VCaP (cell line): Measurements from ENCODE around the gene SRCIN1.

Experiments
- H3K27ac ChIP-seq: fragments of 450-650 bp; 2 replicates; pipeline ENCODE4 v1.5.1; 2017
- CTCF ChIP-seq: fragments of 450-650 bp; conservative IDR thresholded peaks from 2 replicates; pipeline ENCODE4 v1.5.1; 2017; ENCODE audit warnings: mild to moderate bottlenecking, moderate library complexity

Gene SRCIN1

GRCh38 chr17:38554430-38555350 is 51.1 kb downstream of the SRCIN1 start:
- H3K27ac ChIP-seq: no peak overlapping the region
- TF ChIP-seq CTCF: no peak

- TF ChIP-seq CTCF: no peak
- no peak overlapping the region for H3K27ac ChIP-seq
These were observed 53.4 kb downstream of the SRCIN1 start for GRCh38 chr17:38552343-38552742.

- no peak overlapping the region for H3K27ac ChIP-seq
- TF ChIP-seq CTCF: no peak
These were observed 54.6 kb downstream of the SRCIN1 start for GRCh38 chr17:38551121-38551520.

DNA sequence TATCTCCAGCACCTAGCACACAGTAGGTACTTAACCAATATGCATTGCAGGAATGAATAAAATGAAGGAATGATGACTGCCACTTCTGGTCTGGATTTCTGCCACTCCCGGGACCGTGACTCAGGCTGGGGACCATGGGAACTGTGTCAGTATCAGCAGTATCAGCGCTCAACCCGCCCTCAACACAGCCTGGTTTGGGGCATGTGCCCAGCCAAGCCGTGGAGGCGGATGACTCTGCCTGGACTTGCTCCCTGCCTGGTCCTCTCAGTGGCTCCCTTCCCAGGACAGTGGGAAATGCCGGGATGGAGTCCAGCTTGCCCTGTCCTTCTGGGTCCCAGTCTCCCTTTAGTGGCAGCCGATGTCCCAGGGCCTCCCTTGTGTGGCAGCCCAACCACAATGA is 55.1 kb downstream of the SRCIN1 start:
- H3K27ac ChIP-seq: no peak overlapping the region
- no peak for TF ChIP-seq CTCF

DNA sequence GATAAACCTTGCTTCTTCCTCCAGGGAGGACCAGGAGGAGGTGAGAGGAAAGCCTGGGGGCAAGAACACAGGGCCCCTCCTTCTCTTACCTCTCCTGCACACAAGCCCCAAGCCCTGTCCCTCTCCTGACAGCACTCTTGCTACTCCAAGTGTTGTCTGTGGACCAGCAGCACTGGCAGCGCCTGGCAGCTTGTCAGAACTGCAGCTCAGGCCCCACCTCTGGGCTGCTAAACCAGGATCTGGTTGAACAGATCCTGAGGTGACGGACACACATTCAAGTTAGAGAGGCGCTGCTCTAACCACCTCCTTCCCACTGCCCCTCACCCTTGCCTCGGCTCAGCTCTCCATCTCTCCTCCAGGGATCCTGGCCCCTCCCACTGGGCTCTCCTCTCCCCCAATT is 56.5 kb downstream of the SRCIN1 start:
- H3K27ac ChIP-seq: no peak overlapping the region
- no peak for TF ChIP-seq CTCF

- TF ChIP-seq CTCF: no peak
- no peak overlapping the region for H3K27ac ChIP-seq
These were observed 58.3 kb downstream of the SRCIN1 start for GRCh38 chr17:38547444-38547843.

- no peak for TF ChIP-seq CTCF
These were observed 59.4 kb downstream of the SRCIN1 start for GRCh38 chr17:38546396-38546795.

More at GRCh38 chr17:38546396-38546795, 59.4 kb downstream of the SRCIN1 start:
- H3K27ac ChIP-seq: no peak overlapping the region
